Measurements from ENCODE around the gene ZNF587B.
"Not testable (repeated sequence)": the region's sequence is repeated elsewhere in the genome, so short reads cannot be mapped to it uniquely, and the experiment has no call there.

- TF ChIP-seq, protein P1, sequence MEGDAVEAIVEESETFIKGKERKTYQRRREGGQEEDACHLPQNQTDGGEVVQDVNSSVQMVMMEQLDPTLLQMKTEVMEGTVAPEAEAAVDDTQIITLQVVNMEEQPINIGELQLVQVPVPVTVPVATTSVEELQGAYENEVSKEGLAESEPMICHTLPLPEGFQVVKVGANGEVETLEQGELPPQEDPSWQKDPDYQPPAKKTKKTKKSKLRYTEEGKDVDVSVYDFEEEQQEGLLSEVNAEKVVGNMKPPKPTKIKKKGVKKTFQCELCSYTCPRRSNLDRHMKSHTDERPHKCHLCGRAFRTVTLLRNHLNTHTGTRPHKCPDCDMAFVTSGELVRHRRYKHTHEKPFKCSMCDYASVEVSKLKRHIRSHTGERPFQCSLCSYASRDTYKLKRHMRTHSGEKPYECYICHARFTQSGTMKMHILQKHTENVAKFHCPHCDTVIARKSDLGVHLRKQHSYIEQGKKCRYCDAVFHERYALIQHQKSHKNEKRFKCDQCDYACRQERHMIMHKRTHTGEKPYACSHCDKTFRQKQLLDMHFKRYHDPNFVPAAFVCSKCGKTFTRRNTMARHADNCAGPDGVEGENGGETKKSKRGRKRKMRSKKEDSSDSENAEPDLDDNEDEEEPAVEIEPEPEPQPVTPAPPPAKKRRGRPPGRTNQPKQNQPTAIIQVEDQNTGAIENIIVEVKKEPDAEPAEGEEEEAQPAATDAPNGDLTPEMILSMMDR (conservative IDR thresholded peaks at IDR 0.05), result not testable (repeated sequence)
- not testable (repeated sequence) for TF ChIP-seq ZFX (IDR thresholded peaks at IDR 0.05)
Measured at GRCh38 chr19:57849162-57849665, 19.1 kb downstream of the ZNF587B start.
